ENCODE measurements around the gene PDE4D.

The PDE4D gene

GRCh38 chr5:59648038-59648831, 245.3 kb downstream of the PDE4D start:
- Histone ChIP-seq H4K91ac (ENCODE audit: low read length) (no peak overlapping the region), H4K8ac (ENCODE audit: low read length) (no peak overlapping the region), H2AFZ (ENCODE audit: low read depth, low read length) (no peak overlapping the region), H2BK12ac (ENCODE audit: low read length in 2 of 2) (no peak overlapping the region), H3K23ac (ENCODE audit: low read length in 2 of 2) (no peak overlapping the region), H3K9ac (ENCODE audit: low read length) (no peak overlapping the region), H2BK5ac (ENCODE audit: low read depth, low read length, poor library complexity, severe bottlenecking) (no peak overlapping the region), H3K4me1 (ENCODE audit: control insufficient read depth, insufficient read depth, low read depth, low read length) (no peaks in the 10 kb centered on the region), H3K27me3 (ENCODE audit: control insufficient read depth in 1 of 2, insufficient read depth in 1 of 2, low read length in 2 of 2) (no peaks in the 10 kb centered on the region), H3K4me3 (ENCODE audit: insufficient read depth in 1 of 2, low read depth in 1 of 2, low read length in 2 of 2) (no peak overlapping the region), H3K18ac (ENCODE audit: low read depth in 1 of 2, low read length in 2 of 2) (no peak overlapping the region), H3K27ac (ENCODE audit: low read length, poor library complexity, severe bottlenecking) (no peak overlapping the region), H3K9me3 (ENCODE audit: control insufficient read depth, low read length) (no peaks in the 10 kb centered on the region), H3K79me1 (replicated peaks; ENCODE audit: low read length, poor library complexity, severe bottlenecking) (no peaks in the 10 kb centered on the region), H3K4ac (ENCODE audit: low read depth in 1 of 2, low read length in 2 of 2) (no peak overlapping the region), H3K36me3 (ENCODE audit: control insufficient read depth in 1 of 2, insufficient read depth in 2 of 2, low read depth in 1 of 2, low read length in 2 of 2) (no peaks in the 10 kb centered on the region), H2BK120ac (ENCODE audit: low read depth, low read length) (no peak overlapping the region), H2BK15ac (ENCODE audit: low read depth, poor library complexity, severe bottlenecking) (no peak overlapping the region), H3K4me2 (ENCODE audit: low read length, poor library complexity, severe bottlenecking) (no peak overlapping the region), H3K14ac (ENCODE audit: low read length in 2 of 2) (no peak overlapping the region), H2AK5ac (ENCODE audit: low read length, severe bottlenecking) (no peak overlapping the region)
- no peak for DNase-seq
- no CpG with 5 or more reads among the region's 1 CpG for whole genome bisulfite sequencing

- Histone ChIP-seq H3K36me3 (ENCODE audit: control insufficient read depth in 1 of 2, insufficient read depth in 2 of 2, low read depth in 1 of 2, low read length in 2 of 2) (no peaks in the 10 kb centered on the region), H2BK15ac (ENCODE audit: low read depth, poor library complexity, severe bottlenecking) (no peak overlapping the region), H3K4me2 (ENCODE audit: low read length, poor library complexity, severe bottlenecking) (no peak overlapping the region), H4K8ac (ENCODE audit: low read length) (no peak overlapping the region), H3K27me3 (ENCODE audit: control insufficient read depth in 1 of 2, insufficient read depth in 1 of 2, low read length in 2 of 2) (no peaks in the 10 kb centered on the region), H2BK120ac (ENCODE audit: low read depth, low read length) (no peak overlapping the region), H2AFZ (ENCODE audit: low read depth, low read length) (no peak overlapping the region), H3K27ac (ENCODE audit: low read length, poor library complexity, severe bottlenecking) (no peak overlapping the region), H4K91ac (ENCODE audit: low read length) (no peak overlapping the region), H3K23ac (ENCODE audit: low read length in 2 of 2) (no peak overlapping the region), H3K79me1 (replicated peaks; ENCODE audit: low read length, poor library complexity, severe bottlenecking) (no peaks in the 10 kb centered on the region), H3K18ac (ENCODE audit: low read depth in 1 of 2, low read length in 2 of 2) (no peak overlapping the region), H3K4ac (ENCODE audit: low read depth in 1 of 2, low read length in 2 of 2) (no peak overlapping the region), H3K9me3 (ENCODE audit: control insufficient read depth, low read length) (no peaks in the 10 kb centered on the region), H3K4me1 (ENCODE audit: control insufficient read depth, insufficient read depth, low read depth, low read length) (peaks cover 1% of the 10 kb centered on the region), H3K4me3 (ENCODE audit: insufficient read depth in 1 of 2, low read depth in 1 of 2, low read length in 2 of 2) (no peak overlapping the region), H2AK5ac (ENCODE audit: low read length, severe bottlenecking) (no peak overlapping the region), H2BK5ac (ENCODE audit: low read depth, low read length, poor library complexity, severe bottlenecking) (no peak overlapping the region), H3K9ac (ENCODE audit: low read length) (no peak overlapping the region), H2BK12ac (ENCODE audit: low read length in 2 of 2) (no peak overlapping the region), H3K14ac (ENCODE audit: low read length in 2 of 2) (no peak overlapping the region)
- 73% methylated on average over 2 of the region's 2 CpGs for WGBS
- no peak for DNase-seq
Observed at GRCh38 chr5:59645380-59645779, 248.1 kb downstream of the PDE4D start.

DNA sequence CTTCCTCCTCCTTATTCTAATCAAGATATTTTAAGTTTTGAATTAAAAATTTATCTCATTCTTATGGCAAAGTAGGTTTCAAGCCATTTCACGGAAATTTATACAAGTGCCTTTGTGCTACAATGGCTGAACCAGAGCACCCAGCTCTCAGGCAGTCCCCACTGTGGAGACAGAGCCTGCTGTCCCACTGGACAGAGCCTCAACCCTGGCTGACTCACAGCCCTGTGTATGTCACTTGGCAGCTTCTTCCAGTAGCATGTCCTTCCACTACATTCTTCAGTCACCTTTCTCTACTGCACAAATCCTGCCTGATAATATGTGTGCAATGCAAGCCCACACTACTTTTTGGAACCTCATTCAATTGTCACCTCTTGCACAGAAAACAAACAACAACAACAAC, 253.1 kb downstream of the PDE4D start:
- Histone ChIP-seq H3K4me3 (ENCODE audit: insufficient read depth in 1 of 2, low read depth in 1 of 2, low read length in 2 of 2) (no peak overlapping the region), H3K4me1 (ENCODE audit: control insufficient read depth, insufficient read depth, low read depth, low read length) (peaks cover 2% of the 10 kb centered on the region), H2AFZ (ENCODE audit: low read depth, low read length) (no peak overlapping the region), H3K27me3 (ENCODE audit: control insufficient read depth in 1 of 2, insufficient read depth in 1 of 2, low read length in 2 of 2) (no peaks in the 10 kb centered on the region), H3K9ac (ENCODE audit: low read length) (no peak overlapping the region), H3K18ac (ENCODE audit: low read depth in 1 of 2, low read length in 2 of 2) (no peak overlapping the region), H3K27ac (ENCODE audit: low read length, poor library complexity, severe bottlenecking) (no peak overlapping the region), H3K4me2 (ENCODE audit: low read length, poor library complexity, severe bottlenecking) (no peak overlapping the region), H2BK120ac (ENCODE audit: low read depth, low read length) (no peak overlapping the region), H3K79me1 (replicated peaks; ENCODE audit: low read length, poor library complexity, severe bottlenecking) (no peaks in the 10 kb centered on the region), H2BK15ac (ENCODE audit: low read depth, poor library complexity, severe bottlenecking) (no peak overlapping the region), H3K23ac (ENCODE audit: low read length in 2 of 2) (peak overlapping the region in 1 of 2 experiments; percentile 50), H4K8ac (ENCODE audit: low read length) (no peak overlapping the region), H3K14ac (ENCODE audit: low read length in 2 of 2) (no peak overlapping the region), H2AK5ac (ENCODE audit: low read length, severe bottlenecking) (no peak overlapping the region), H3K36me3 (ENCODE audit: control insufficient read depth in 1 of 2, insufficient read depth in 2 of 2, low read depth in 1 of 2, low read length in 2 of 2) (no peaks in the 10 kb centered on the region), H3K9me3 (ENCODE audit: control insufficient read depth, low read length) (no peaks in the 10 kb centered on the region), H2BK5ac (ENCODE audit: low read depth, low read length, poor library complexity, severe bottlenecking) (no peak overlapping the region), H4K91ac (ENCODE audit: low read length) (no peak overlapping the region), H3K4ac (ENCODE audit: low read depth in 1 of 2, low read length in 2 of 2) (no peak overlapping the region), H2BK12ac (ENCODE audit: low read length in 2 of 2) (no peak overlapping the region)
- peak; percentile 37 for DNase-seq
- whole genome bisulfite sequencing: 93% methylated on average over 1 of the region's 1 CpG

DNA sequence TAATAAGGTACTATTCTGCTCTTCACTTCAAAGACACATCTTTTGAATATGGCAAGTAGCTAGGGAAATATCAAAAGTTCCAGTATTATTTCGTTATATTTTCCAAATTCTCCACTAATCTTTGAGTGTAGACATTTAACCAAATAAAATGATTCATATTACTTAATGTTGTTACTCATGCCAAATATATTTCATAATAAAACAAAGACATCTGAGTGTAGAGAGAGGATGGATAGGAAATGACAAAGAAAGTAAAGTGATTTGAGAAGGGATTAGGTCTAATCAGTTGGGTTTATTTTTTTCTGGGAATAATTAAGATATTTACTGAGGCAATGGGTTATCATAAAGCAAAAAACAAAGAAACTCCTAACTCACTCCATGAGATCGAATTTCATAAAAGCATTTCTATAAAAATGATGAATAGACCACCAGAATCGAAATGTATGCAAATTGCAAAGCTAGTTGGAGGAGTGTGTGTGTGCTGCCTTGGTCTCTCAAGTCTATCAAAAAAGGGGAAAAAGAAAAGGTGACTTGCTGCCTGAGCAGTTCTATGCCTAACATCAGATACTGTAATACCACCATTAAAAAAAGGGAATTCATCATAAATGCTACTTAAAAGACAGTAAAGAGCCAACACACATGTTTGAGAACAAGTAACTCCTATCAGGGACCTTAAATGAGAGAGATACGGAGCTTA, 255.5 kb downstream of the PDE4D start:
- 100% methylated on average over 1 of the region's 4 CpGs for WGBS

More for the DNA sequence above, 255.5 kb downstream of the PDE4D start:
- Histone ChIP-seq H2AFZ (ENCODE audit: low read depth, low read length) (no peak overlapping the region), H2BK12ac (ENCODE audit: low read length in 2 of 2) (no peak overlapping the region), H3K14ac (ENCODE audit: low read length in 2 of 2) (no peak overlapping the region), H3K27me3 (ENCODE audit: control insufficient read depth in 1 of 2, insufficient read depth in 1 of 2, low read length in 2 of 2) (no peaks in the 10 kb centered on the region), H2BK15ac (ENCODE audit: low read depth, poor library complexity, severe bottlenecking) (no peak overlapping the region), H3K4me1 (ENCODE audit: control insufficient read depth, insufficient read depth, low read depth, low read length) (peaks cover 2% of the 10 kb centered on the region), H3K79me1 (replicated peaks; ENCODE audit: low read length, poor library complexity, severe bottlenecking) (no peaks in the 10 kb centered on the region), H3K4me2 (ENCODE audit: low read length, poor library complexity, severe bottlenecking) (no peak overlapping the region), H3K18ac (ENCODE audit: low read depth in 1 of 2, low read length in 2 of 2) (no peak overlapping the region), H4K91ac (ENCODE audit: low read length) (no peak overlapping the region), H4K8ac (ENCODE audit: low read length) (peak overlapping the region; percentile 42), H3K23ac (ENCODE audit: low read length in 2 of 2) (no peak overlapping the region), H3K27ac (ENCODE audit: low read length, poor library complexity, severe bottlenecking) (no peak overlapping the region), H2BK120ac (ENCODE audit: low read depth, low read length) (no peak overlapping the region), H3K4ac (ENCODE audit: low read depth in 1 of 2, low read length in 2 of 2) (no peak overlapping the region), H2BK5ac (ENCODE audit: low read depth, low read length, poor library complexity, severe bottlenecking) (no peak overlapping the region), H3K36me3 (ENCODE audit: control insufficient read depth in 1 of 2, insufficient read depth in 2 of 2, low read depth in 1 of 2, low read length in 2 of 2) (no peaks in the 10 kb centered on the region), H3K9me3 (ENCODE audit: control insufficient read depth, low read length) (no peaks in the 10 kb centered on the region), H3K4me3 (ENCODE audit: insufficient read depth in 1 of 2, low read depth in 1 of 2, low read length in 2 of 2) (no peak overlapping the region), H3K9ac (ENCODE audit: low read length) (no peak overlapping the region), H2AK5ac (ENCODE audit: low read length, severe bottlenecking) (no peak overlapping the region)
- DNase-seq: no peak

Data from mesenchymal stem cell (in vitro differentiated cells and primary cell).